Osteocyte (in vitro differentiated cells): ENCODE measurements around the gene B3GNT5. TPM values are rescaled to one million over a fixed set of nuclear protein-coding genes. Genes with fewer than 3 reads are reported as not detected.

Experiments used
- DNase-seq: peaks from one replicate; pipeline ENCODE4 v3.0.0; 2021; ENCODE audit warnings: mixed read lengths; ENCODE audit not compliant: unreplicated experiment; ENCODE audit errors: extremely low spot score
- H3K27ac Mint-ChIP-seq: one replicate; pipeline ENCODE4 v1.8.0; 2021; ENCODE audit warnings: mild to moderate bottlenecking, mixed read lengths; ENCODE audit not compliant: unreplicated experiment
- H3K27me3 Mint-ChIP-seq: one replicate; pipeline ENCODE4 v1.8.0; 2021; ENCODE audit warnings: mixed read lengths; ENCODE audit not compliant: unreplicated experiment
- H3K36me3 Mint-ChIP-seq: one replicate; pipeline ENCODE4 v1.8.0; 2021; ENCODE audit warnings: mixed read lengths; ENCODE audit not compliant: unreplicated experiment
- H3K4me1 Mint-ChIP-seq: one replicate; pipeline ENCODE4 v1.8.0; 2021; ENCODE audit warnings: mixed read lengths; ENCODE audit not compliant: unreplicated experiment
- H3K4me3 Mint-ChIP-seq: one replicate; pipeline ENCODE4 v1.8.0; 2021; ENCODE audit warnings: mild to moderate bottlenecking, moderate library complexity, mixed read lengths; ENCODE audit not compliant: unreplicated experiment
- H3K9me3 Mint-ChIP-seq: one replicate; pipeline ENCODE4 v1.8.0; 2021; ENCODE audit warnings: mixed read lengths; ENCODE audit not compliant: unreplicated experiment
- long read RNA-seq: library from polyadenylated mRNA; unstranded; transcript quantifications from one replicate; pipeline ENCODE4 v2.0.0, GENCODE V29; 2021
- total RNA-seq: library from RNA; stranded (reverse); gene quantifications from 2 replicates; pipeline ENCODE4 v1.2.1, GENCODE V29; 2021
- TF ChIP-seq, protein P1 (sequence below): fragments of 200-600 bp; sonication (generic); IDR thresholded peaks from 2 replicates; pipeline ENCODE4 v1.5.0; 2021; ENCODE audit warnings: antibody characterized with exemption, mild to moderate bottlenecking, moderate library complexity

Gene B3GNT5, protein sequence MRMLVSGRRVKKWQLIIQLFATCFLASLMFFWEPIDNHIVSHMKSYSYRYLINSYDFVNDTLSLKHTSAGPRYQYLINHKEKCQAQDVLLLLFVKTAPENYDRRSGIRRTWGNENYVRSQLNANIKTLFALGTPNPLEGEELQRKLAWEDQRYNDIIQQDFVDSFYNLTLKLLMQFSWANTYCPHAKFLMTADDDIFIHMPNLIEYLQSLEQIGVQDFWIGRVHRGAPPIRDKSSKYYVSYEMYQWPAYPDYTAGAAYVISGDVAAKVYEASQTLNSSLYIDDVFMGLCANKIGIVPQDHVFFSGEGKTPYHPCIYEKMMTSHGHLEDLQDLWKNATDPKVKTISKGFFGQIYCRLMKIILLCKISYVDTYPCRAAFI
- 20.6 and 24.3 TPM in 2 replicates for total RNA-seq
- long read RNA-seq, full-length matches to known transcripts = 37 of 55 reads
- long read RNA-seq, partial matches to known transcripts = 0 of 55 reads
- long read RNA-seq, other reads (novel, unspliced or antisense) = 18 of 55 reads

DNA sequence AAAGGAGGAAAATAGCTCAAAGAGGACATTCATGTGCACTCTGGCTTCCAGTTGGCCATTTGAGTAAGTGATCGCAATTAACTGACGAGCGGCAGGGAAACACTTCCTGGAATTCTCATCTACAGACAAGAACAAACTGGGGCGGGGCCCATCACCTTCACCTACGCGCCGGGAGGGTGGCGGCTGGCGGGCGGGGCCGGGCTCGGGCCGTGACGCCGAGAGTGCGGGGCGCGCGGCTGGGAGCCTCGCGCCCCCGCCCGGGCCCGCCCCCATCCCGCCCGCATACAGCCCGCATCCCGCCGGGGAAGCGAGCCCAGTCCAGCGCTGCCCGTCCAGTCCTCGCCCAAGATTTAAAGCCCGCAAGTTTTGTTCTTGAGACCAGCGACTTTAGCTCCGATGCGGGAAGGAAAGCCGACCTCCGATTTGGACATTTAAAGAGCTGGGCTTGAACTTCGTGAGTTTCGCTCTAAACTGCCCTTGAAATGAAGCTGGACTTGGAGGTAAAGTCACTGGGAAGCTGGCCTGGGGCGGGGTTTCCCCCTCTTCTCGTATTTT, at the start of gene B3GNT5:
Gene B3GNT5 (plus strand): TSS at position 281 of the 555 bp plus-strand sequence. CDS start 16,546 bp downstream, outside the sequence.
- TF ChIP-seq, protein P1, sequence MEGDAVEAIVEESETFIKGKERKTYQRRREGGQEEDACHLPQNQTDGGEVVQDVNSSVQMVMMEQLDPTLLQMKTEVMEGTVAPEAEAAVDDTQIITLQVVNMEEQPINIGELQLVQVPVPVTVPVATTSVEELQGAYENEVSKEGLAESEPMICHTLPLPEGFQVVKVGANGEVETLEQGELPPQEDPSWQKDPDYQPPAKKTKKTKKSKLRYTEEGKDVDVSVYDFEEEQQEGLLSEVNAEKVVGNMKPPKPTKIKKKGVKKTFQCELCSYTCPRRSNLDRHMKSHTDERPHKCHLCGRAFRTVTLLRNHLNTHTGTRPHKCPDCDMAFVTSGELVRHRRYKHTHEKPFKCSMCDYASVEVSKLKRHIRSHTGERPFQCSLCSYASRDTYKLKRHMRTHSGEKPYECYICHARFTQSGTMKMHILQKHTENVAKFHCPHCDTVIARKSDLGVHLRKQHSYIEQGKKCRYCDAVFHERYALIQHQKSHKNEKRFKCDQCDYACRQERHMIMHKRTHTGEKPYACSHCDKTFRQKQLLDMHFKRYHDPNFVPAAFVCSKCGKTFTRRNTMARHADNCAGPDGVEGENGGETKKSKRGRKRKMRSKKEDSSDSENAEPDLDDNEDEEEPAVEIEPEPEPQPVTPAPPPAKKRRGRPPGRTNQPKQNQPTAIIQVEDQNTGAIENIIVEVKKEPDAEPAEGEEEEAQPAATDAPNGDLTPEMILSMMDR = no peak
- peak within 1 kb of the TSS; percentile 88 for H3K4me3 Mint-ChIP-seq
- H3K27ac Mint-ChIP-seq = peak within 1 kb of the TSS; percentile 91
- no peak for DNase-seq
- H3K27me3 Mint-ChIP-seq = no peaks in the 10 kb centered on the region
- peaks cover 23% of the 10 kb centered on the region for H3K4me1 Mint-ChIP-seq
- peaks cover 4% of the 10 kb centered on the region for H3K36me3 Mint-ChIP-seq
- H3K9me3 Mint-ChIP-seq = no peaks in the 10 kb centered on the region

DNA sequence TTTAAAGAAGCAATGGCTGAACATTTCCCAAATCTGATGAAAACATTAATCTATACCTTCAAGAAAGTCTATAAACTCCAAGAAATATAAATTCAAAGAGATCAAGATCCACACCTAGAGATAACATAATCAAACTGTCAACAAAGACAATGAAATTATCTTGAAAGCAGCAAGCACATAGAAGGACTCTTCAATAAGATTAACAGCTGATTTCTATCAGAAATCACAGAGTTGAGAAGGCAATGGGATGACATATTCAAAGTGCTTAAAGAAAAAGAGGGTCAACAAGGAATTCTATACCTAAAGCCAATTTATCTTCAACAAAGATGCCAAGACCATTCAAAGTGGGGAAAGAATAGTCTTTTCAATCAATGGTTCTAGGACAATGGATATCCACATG, 49.4 kb upstream of the B3GNT5 start:
- H3K4me1 Mint-ChIP-seq = no peaks in the 10 kb centered on the region
- TF ChIP-seq, protein P1 = no peak
- H3K9me3 Mint-ChIP-seq = peaks cover 19% of the 10 kb centered on the region

DNA sequence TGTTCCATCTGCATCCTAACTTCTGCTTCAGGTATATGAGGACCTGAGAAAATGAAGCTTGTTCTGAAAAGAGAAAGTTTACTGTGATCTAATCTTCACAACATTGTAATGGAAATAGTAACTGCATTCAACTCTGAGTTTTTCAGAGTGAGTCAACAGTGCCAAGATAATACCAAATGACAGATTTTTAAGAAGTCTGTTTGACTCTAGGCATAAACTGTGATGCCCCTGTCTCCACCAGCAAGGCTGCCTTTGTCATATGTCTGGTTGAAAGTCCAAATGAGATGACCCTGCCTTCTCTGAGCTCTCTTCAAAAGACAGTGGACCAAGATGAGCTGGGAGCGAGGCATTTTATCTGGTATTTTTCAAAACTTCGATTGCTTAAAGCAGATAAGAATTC, 44.8 kb upstream of the B3GNT5 start:
- peaks cover 5% of the 10 kb centered on the region for H3K36me3 Mint-ChIP-seq
- H3K27ac Mint-ChIP-seq = no peak overlapping the region
- H3K4me1 Mint-ChIP-seq = no peaks in the 10 kb centered on the region
- H3K4me3 Mint-ChIP-seq = no peak overlapping the region
- TF ChIP-seq, protein P1 = no peak
- DNase-seq = no peak
- H3K9me3 Mint-ChIP-seq = peaks cover 8% of the 10 kb centered on the region
- peaks cover 26% of the 10 kb centered on the region for H3K27me3 Mint-ChIP-seq

More for the DNA sequence above, 49.4 kb upstream of the B3GNT5 start:
- no peak for DNase-seq
- Mint-ChIP-seq H3K36me3 (peaks cover 5% of the 10 kb centered on the region), H3K27me3 (peaks cover 16% of the 10 kb centered on the region), H3K27ac (no peak overlapping the region), H3K4me3 (no peak overlapping the region)

DNA sequence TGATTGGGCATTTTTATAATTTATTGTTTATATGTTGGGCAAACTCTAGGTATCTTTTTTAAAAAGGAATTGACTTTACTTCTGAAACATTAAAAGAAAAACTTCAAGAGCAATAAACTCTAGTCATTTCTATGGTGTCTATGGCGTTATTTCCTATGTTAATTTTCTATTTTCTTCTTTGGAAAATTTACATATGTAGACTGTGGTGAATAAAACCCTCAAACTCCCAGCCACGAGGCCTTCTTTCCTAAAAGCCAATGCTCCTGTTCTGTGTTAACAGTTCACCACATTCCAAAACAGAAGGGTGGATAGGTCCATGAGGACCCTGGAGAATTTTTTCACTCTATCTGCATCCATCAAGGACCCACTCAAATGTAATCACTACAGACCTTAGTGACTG, 44.3 kb upstream of the B3GNT5 start:
- no peaks in the 10 kb centered on the region for H3K4me1 Mint-ChIP-seq
- no peak for DNase-seq
- no peak overlapping the region for H3K27ac Mint-ChIP-seq
- H3K9me3 Mint-ChIP-seq = peaks cover 2% of the 10 kb centered on the region
- H3K4me3 Mint-ChIP-seq = no peak overlapping the region
- no peaks in the 10 kb centered on the region for H3K36me3 Mint-ChIP-seq
- H3K27me3 Mint-ChIP-seq = peaks cover 26% of the 10 kb centered on the region
- TF ChIP-seq, protein P1 = no peak

DNA sequence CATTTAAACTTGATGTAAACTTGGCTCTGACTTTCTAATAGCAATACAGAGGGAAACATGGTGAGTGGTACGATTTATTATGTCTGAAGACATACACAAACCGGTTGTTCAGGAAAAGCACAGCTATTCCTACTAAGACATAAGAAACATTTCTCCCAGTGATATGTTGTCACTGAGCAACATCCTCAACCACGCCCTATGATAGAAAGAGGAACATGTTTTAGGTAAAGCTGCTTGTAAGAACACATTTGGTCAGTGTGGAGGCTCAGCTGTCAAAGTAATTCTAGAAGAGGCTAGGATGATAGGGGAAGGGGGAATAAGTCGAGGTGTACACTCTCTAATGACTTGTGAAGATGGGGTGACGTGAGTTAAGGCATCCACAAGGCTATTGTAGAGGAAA, 42.7 kb upstream of the B3GNT5 start:
- Mint-ChIP-seq H3K27ac (no peak overlapping the region), H3K4me1 (no peaks in the 10 kb centered on the region), H3K36me3 (no peaks in the 10 kb centered on the region), H3K27me3 (peaks cover 30% of the 10 kb centered on the region), H3K9me3 (no peaks in the 10 kb centered on the region), H3K4me3 (no peak overlapping the region)
- DNase-seq = no peak
- TF ChIP-seq, protein P1 = no peak
